GM12865 (cell line): ENCODE data around the gene ITGA3.

Experiments used
- DNase-seq: peaks from one replicate; pipeline ENCODE4 v3.0.0; 2010; ENCODE audit warnings: low read depth
- H3K4me3 ChIP-seq: 2 replicates; pipeline ENCODE4 v1.5.1; 2011; ENCODE audit warnings: mild to moderate bottlenecking, low read depth, low read length, control low read depth
- TF ChIP-seq, protein P1 (sequence below): IDR thresholded peaks from 2 replicates; pipeline ENCODE4 v1.5.1; 2011; ENCODE audit warnings: low read length, control low read depth, low read depth, inconsistent platforms; ENCODE audit not compliant: insufficient read depth; ENCODE audit errors: missing control alignments

Gene ITGA3

DNA sequence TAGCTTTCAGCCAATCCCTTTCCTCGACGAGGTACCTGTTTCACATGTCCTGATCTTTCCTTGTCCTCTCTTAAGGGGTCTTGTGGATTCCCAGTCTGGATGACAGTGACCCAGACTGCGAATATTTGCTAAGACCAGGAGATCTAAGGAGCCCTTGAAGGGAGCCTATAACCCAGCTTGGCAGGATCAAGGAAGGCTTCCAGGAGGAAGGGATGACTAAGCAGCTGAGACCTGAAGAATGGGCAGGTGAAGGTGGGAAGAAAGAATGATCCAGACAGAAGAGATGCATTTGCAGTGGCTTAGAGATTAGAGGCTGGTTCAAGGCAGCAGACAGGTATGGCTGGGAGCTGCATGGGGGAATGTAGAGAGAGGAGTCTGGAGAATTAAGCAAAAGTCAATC is 37.3 kb downstream of the ITGA3 start:
- no peak overlapping the region for H3K4me3 ChIP-seq
- DNase-seq: no peak
- TF ChIP-seq, protein P1, sequence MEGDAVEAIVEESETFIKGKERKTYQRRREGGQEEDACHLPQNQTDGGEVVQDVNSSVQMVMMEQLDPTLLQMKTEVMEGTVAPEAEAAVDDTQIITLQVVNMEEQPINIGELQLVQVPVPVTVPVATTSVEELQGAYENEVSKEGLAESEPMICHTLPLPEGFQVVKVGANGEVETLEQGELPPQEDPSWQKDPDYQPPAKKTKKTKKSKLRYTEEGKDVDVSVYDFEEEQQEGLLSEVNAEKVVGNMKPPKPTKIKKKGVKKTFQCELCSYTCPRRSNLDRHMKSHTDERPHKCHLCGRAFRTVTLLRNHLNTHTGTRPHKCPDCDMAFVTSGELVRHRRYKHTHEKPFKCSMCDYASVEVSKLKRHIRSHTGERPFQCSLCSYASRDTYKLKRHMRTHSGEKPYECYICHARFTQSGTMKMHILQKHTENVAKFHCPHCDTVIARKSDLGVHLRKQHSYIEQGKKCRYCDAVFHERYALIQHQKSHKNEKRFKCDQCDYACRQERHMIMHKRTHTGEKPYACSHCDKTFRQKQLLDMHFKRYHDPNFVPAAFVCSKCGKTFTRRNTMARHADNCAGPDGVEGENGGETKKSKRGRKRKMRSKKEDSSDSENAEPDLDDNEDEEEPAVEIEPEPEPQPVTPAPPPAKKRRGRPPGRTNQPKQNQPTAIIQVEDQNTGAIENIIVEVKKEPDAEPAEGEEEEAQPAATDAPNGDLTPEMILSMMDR: no peak

DNA sequence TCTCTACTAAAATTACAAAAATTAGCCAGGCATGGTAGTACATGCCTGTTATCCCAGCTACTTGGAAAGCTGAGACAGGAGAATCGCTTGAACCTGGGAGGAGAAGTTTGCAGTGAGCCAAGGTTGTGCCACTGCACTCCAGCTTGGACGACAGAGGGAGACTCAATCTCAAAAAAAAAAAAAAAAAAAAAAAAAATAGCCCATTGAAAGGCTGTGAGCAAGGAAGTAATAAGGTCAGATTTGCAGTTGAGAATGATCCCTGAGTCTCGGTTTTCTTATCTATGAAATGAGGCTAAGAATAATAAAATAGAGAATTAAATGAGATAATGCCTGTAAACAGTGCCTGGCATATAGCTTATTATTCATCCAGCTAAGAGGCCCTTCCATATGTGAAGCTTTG is 37.9 kb downstream of the ITGA3 start:
- DNase-seq: no peak
- TF ChIP-seq, protein P1: no peak
- no peak overlapping the region for H3K4me3 ChIP-seq

DNA sequence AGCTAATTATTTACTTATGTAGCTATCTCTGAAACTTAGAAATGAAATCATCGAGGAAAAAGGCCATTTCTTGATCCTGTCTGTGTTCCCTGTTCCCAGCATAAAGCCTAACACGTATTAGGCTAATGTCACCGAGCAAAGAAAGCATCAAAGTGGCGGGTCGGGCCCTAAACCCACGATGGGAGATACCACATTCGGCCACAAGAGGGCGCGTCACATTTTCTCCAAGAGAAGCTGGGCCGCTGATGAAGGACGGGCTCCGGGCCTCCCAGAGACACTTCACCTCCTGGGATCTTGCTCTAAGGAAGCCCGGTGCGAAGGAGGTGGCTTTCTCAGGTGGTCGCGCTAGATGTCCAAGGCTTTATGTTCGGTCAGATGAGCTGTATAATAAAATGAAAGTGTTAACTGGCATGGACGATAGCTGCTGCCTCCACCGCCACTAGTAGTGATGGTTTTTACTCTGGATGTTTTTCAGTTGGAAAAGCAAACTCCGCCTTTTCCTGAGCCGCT is 38.4 kb downstream of the ITGA3 start:
- DNase-seq: peak; percentile 88
- peak overlapping the region; percentile 53 for H3K4me3 ChIP-seq
- TF ChIP-seq, protein P1: peak; percentile 85

DNA sequence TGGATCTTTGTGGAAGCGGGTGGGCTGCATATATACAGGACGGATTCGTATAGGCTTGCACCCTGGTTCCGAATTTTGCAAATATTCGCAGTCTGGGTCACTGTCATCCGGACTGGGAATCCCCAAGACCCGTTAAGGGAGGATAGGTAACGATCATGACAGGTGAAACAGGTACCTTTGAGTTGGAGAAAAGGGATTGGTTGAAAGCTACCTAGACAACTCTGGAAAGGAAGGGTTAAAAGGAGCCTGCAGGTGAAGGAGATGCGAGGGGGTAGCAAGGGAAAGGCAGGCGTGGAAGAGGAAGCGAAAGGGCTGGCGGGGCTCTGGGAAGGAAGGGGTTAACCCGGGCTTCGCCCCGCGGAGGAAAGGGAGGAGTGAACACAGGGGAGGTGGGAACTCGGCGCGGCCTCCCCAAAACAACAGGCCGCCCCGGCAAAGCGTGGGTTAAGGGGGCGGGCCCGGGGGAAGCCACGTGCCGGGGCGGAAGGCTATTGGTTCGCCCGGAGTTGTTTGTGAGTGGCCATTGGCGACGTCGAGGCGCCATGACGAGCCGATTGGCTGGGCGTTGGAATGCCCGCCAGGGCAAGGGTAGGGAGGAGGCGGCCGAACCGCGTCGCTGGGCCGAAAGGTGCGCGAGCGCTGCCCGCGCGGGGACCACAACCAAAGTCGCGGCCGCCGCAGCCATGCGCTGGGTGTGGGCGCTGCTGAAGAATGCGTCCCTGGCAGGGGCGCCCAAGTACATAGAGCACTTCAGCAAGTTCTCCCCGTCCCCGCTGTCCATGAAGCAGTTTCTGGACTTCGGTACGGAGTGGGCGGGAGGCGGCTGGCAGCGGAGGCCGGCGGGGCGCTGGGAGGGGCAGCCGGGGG is 39.1 kb downstream of the ITGA3 start, which contains the start of gene PDK2:
TSS of gene PDK2 (plus strand) at position 599 of the 867 bp plus-strand sequence. CDS start at position 684, 85 bp downstream.
- TF ChIP-seq, protein P1: no peak
- DNase-seq: peak; percentile 96

DNA sequence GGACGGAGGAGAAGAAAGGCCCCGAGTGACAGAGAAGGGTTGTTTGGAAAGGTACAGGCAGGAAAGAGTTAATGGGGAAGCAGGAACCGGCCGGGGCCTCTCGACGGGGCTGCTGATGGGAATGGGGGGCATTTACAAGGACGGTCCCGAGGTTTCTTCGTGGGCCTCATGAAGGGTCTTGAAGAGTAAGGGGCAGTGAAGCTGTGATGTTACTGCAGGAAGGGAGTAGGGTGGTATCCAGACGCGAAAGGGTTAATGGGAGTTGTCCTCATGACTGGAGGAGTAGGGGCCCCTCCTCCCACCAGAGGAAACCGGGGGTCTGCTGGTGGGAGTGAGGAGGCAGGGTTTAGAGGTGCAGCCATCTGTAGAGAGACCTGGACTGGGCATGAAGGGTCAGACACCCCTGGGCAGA is 39.7 kb downstream of the ITGA3 start:
- DNase-seq: no peak
- H3K4me3 ChIP-seq: peak overlapping the region; percentile 60

More for the DNA sequence above, 39.1 kb downstream of the ITGA3 start, which contains the start of gene PDK2:
- peak within 1 kb of the TSS; percentile 60 for H3K4me3 ChIP-seq

DNA sequence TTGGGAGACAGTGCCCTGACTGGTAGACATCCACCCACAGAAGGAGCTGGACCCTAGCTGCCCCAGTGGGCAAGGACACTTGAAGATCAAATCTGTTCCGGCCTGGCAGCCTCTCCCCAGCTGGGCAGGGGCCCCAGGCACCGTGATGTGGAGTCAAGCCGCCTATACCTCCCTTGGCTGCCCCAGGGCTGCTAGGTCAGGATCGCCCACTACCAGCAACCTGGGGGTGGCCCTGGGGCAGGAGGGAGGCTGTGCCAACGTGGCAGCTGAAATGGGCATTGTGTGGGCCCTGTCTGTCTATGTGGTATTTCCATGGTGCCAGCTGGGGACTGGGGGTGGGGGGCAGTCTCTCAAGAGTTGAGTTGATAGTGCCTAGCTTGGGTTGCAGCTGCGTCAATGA is 40.2 kb downstream of the ITGA3 start:
- TF ChIP-seq, protein P1: no peak
- no peak for DNase-seq
- peak overlapping the region; percentile 60 for H3K4me3 ChIP-seq

More for the DNA sequence above, 39.7 kb downstream of the ITGA3 start:
- TF ChIP-seq, protein P1: no peak
